Activated B cell treated with CpG ODN at 0.5 μM for 24 hours (primary cell): Measurements from ENCODE around the gene DLGAP5. TPM values are rescaled to one million over a fixed set of nuclear protein-coding genes. Genes with fewer than 3 reads are reported as not detected.

Experiments
- ATAC-seq: fragments of 200-7000 bp; cut with Tn5 transposase; one replicate; pipeline ENCODE4 v1.10.0; 2021; ENCODE audit warnings: low read depth, mild to moderate bottlenecking, moderate library complexity
- CTCF ChIA-PET: fragments of 350-600 bp; sonication (Branson Sonifier 250); formaldehyde crosslinking; loops from one replicate; lab custom pipeline; 2021; ENCODE audit warnings: antibody characterized with exemption; lab: Charles Lee
- POLR2A ChIA-PET: fragments of 350-600 bp; sonication (Branson Sonifier 250); formaldehyde crosslinking; loops from one replicate; lab custom pipeline; 2021; ENCODE audit warnings: antibody characterized with exemption; lab: Charles Lee
- DNase-seq: peaks from one replicate; pipeline ENCODE4 v3.0.0; 2022
- H3K27ac Mint-ChIP-seq: one replicate; pipeline ENCODE4 v1.8.0; 2020; ENCODE audit warnings: mixed read lengths
- H3K27me3 Mint-ChIP-seq: one replicate; pipeline ENCODE4 v1.8.0; 2021; ENCODE audit warnings: mixed read lengths
- H3K36me3 Mint-ChIP-seq: one replicate; pipeline ENCODE4 v1.8.0; 2021; ENCODE audit warnings: low read depth, mixed read lengths
- H3K4me1 Mint-ChIP-seq: one replicate; pipeline ENCODE4 v1.8.0; 2021; ENCODE audit warnings: mixed read lengths
- H3K4me3 Mint-ChIP-seq: one replicate; pipeline ENCODE4 v1.8.0; 2020; ENCODE audit warnings: mild to moderate bottlenecking, mixed read lengths
- H3K9me3 Mint-ChIP-seq: one replicate; pipeline ENCODE4 v1.8.0; 2020; ENCODE audit warnings: mixed read lengths
- CTCF ChIP-seq: fragments of 200-600 bp; IDR thresholded peaks from one replicate; pipeline ENCODE4 v1.8.0; 2022; ENCODE audit warnings: antibody characterized with exemption, mild to moderate bottlenecking
- intact Hi-C: fragments of 100-400 bp; cut with micrococcal nuclease; formaldehyde crosslinking; loops from one replicate; pipeline ENCODE4 v1.15.1; 2024
- total RNA-seq: library from RNA; stranded (reverse); gene quantifications from 2 replicates; pipeline ENCODE4 v1.2.3, GENCODE V29; 2022

DLGAP5 gene
- total RNA-seq, 1 donor from 2014 or later = 0.73 TPM

- H3K36me3 Mint-ChIP-seq = peaks cover 2% of the 10 kb centered on the region
- H3K27me3 Mint-ChIP-seq = no peaks in the 10 kb centered on the region
- intact Hi-C loops = loop anchor here (5.0 kb wide), 1 partner anchor 1513 kb away; no protein-coding TSS in a partner anchor
- H3K4me1 Mint-ChIP-seq = peaks cover 25% of the 10 kb centered on the region
- CTCF ChIA-PET = interaction anchor here (0.9 kb wide), 1 partner anchor 22 kb away, joined by 3 read pairs; no protein-coding TSS in a partner anchor
- TF ChIP-seq CTCF = no peak
- POLR2A ChIA-PET = interaction anchor here (2.3 kb wide), 1 partner anchor 22 kb away, joined by 20 read pairs; no protein-coding TSS in a partner anchor
- H3K9me3 Mint-ChIP-seq = no peaks in the 10 kb centered on the region
- no peak overlapping the region for H3K4me3 Mint-ChIP-seq
- no peak for DNase-seq
- H3K27ac Mint-ChIP-seq = no peak overlapping the region
- no peak for ATAC-seq
These were observed 66.5 kb downstream of the DLGAP5 start for GRCh38 chr14:55124774-55125386.

GRCh38 chr14:55123852-55124639, 67.3 kb downstream of the DLGAP5 start:
- intact Hi-C loops = no loop called here
- CTCF ChIA-PET = interaction anchor here (0.9 kb wide), 1 partner anchor 21 kb away, joined by 3 read pairs; no protein-coding TSS in a partner anchor
- Mint-ChIP-seq H3K4me3 (no peak overlapping the region), H3K27ac (no peak overlapping the region), H3K9me3 (no peaks in the 10 kb centered on the region), H3K27me3 (no peaks in the 10 kb centered on the region), H3K36me3 (no peaks in the 10 kb centered on the region), H3K4me1 (peaks cover 23% of the 10 kb centered on the region)
- POLR2A ChIA-PET = interaction anchor here (2.3 kb wide), 1 partner anchor 21 kb away, joined by 20 read pairs; no protein-coding TSS in a partner anchor
- no peak for TF ChIP-seq CTCF
- no peak for ATAC-seq
- DNase-seq = no peak

GRCh38 chr14:55123101-55123500, 68.3 kb downstream of the DLGAP5 start:
- Mint-ChIP-seq H3K27ac (no peak overlapping the region), H3K36me3 (no peaks in the 10 kb centered on the region), H3K27me3 (no peaks in the 10 kb centered on the region), H3K4me1 (peaks cover 20% of the 10 kb centered on the region), H3K4me3 (no peak overlapping the region), H3K9me3 (no peaks in the 10 kb centered on the region)
- DNase-seq = no peak
- no peak for TF ChIP-seq CTCF
- CTCF ChIA-PET = no interaction called here
- POLR2A ChIA-PET = no interaction called here
- ATAC-seq = no peak
- intact Hi-C loops = no loop called here

- POLR2A ChIA-PET = no interaction called here
- no peak for ATAC-seq
- peaks cover 14% of the 10 kb centered on the region for H3K4me1 Mint-ChIP-seq
- no peak overlapping the region for H3K27ac Mint-ChIP-seq
- intact Hi-C loops = no loop called here
- TF ChIP-seq CTCF = no peak
- no peaks in the 10 kb centered on the region for H3K9me3 Mint-ChIP-seq
- no peaks in the 10 kb centered on the region for H3K27me3 Mint-ChIP-seq
- CTCF ChIA-PET = no interaction called here
- DNase-seq = no peak
- no peaks in the 10 kb centered on the region for H3K36me3 Mint-ChIP-seq
- no peak overlapping the region for H3K4me3 Mint-ChIP-seq
These were observed 68.9 kb downstream of the DLGAP5 start for GRCh38 chr14:55122440-55122986.
